Activated naive CD4-positive, alpha-beta T cell treated with anti-CD3 and anti-CD28 coated beads for 36 hours (primary cell): Measurements from ENCODE around the gene BHLHE40. TPM values are rescaled to one million over a fixed set of nuclear protein-coding genes. Genes with fewer than 3 reads are reported as not detected.
"Not testable (repeated sequence)": the region's sequence is repeated elsewhere in the genome, so short reads cannot be mapped to it uniquely, and the experiment has no call there.

Experiments used
- CTCF ChIA-PET: fragments of 350-600 bp; sonication (Branson Sonifier 250); formaldehyde crosslinking; loops from one replicate; lab custom pipeline; 2021; ENCODE audit warnings: antibody characterized with exemption; lab: Charles Lee
- DNase-seq: peaks from one replicate; pipeline ENCODE4 v3.0.0-alpha.2; 2020
- H3K27ac Mint-ChIP-seq: one replicate; pipeline ENCODE4 v1.8.0; 2021; ENCODE audit warnings: mild to moderate bottlenecking, mixed read lengths
- H3K27me3 Mint-ChIP-seq: one replicate; pipeline ENCODE4 v1.8.0; 2021; ENCODE audit warnings: low read depth, mixed read lengths
- H3K36me3 Mint-ChIP-seq: one replicate; pipeline ENCODE4 v1.8.0; 2021; ENCODE audit warnings: low read depth, mixed read lengths
- H3K4me1 Mint-ChIP-seq: one replicate; pipeline ENCODE4 v1.8.0; 2021; ENCODE audit warnings: low read depth, mixed read lengths
- H3K4me3 Mint-ChIP-seq: one replicate; pipeline ENCODE4 v1.8.0; 2021; ENCODE audit warnings: mild to moderate bottlenecking, moderate library complexity, mixed read lengths
- H3K9me3 Mint-ChIP-seq: one replicate; pipeline ENCODE4 v1.8.0; 2021; ENCODE audit warnings: mixed read lengths
- intact Hi-C: fragments of 100-400 bp; cut with micrococcal nuclease; formaldehyde crosslinking; loops from one replicate; pipeline ENCODE4 v1.15.1; 2023
- total RNA-seq, 2 experiments: library from RNA; stranded (reverse); gene quantifications; one replicate each; pipeline ENCODE4 v1.2.3, GENCODE V29; 2021

The BHLHE40 gene
- total RNA-seq, 2 experiments from 2014 or later = 98.0 to 98.2 TPM

DNA sequence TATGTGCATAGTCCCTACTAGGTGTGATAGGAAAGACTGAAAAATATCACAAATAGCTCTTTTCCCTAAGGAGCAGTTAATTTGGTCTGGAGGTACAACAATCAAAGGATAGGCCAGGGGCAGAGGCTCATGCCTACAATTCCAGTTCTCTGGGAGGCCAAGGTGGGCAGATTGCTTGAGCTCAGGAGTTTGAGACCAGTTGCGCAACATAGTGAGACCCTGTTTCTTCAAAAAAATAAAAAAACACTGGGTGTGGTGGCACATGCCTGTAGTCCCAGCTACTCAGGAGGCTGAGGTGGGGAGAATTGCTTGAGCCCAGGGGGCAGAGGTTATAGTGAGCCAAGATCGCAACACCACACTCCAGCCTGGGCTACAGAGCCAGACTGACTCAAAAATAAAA, 30.2 kb upstream of the BHLHE40 start:
- no peaks in the 10 kb centered on the region for H3K4me1 Mint-ChIP-seq
- no peaks in the 10 kb centered on the region for H3K27me3 Mint-ChIP-seq
- no peaks in the 10 kb centered on the region for H3K9me3 Mint-ChIP-seq
- no peaks in the 10 kb centered on the region for H3K36me3 Mint-ChIP-seq
- intact Hi-C loops = no loop called here
- H3K4me3 Mint-ChIP-seq = no peak overlapping the region
- CTCF ChIA-PET = interaction anchor here (1.0 kb wide), 1 partner anchor 238 kb away, joined by 5 read pairs; no protein-coding TSS in a partner anchor
- DNase-seq = no peak
- H3K27ac Mint-ChIP-seq = no peak overlapping the region

DNA sequence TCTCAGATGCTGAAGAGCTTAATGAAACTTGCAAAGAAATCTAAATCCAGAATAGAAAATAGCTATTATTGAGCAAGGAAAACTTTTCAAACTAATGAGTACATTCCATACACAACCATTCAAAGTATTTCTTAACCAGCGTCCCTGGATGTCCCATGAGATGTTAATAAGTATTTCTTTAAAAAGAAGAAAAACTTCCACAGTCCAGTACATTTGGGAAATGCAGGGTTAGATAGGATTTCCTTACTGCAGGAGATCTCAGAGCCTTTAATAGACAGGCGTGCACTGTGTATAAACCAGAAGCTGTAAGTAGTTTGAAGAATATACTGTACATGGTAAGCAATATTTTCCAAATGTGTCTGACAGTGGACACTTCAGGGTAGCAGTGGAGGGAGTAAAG, 29.6 kb upstream of the BHLHE40 start:
- Mint-ChIP-seq H3K4me3 (no peak overlapping the region), H3K36me3 (no peaks in the 10 kb centered on the region), H3K27me3 (no peaks in the 10 kb centered on the region), H3K4me1 (no peaks in the 10 kb centered on the region), H3K27ac (no peak overlapping the region), H3K9me3 (no peaks in the 10 kb centered on the region)
- intact Hi-C loops = no loop called here
- CTCF ChIA-PET = interaction anchor here (1.0 kb wide), 1 partner anchor 238 kb away, joined by 5 read pairs; no protein-coding TSS in a partner anchor
- no peak for DNase-seq

GRCh38 chr3:4950351-4950784, 28.9 kb upstream of the BHLHE40 start:
- no peak for DNase-seq
- no peaks in the 10 kb centered on the region for H3K4me1 Mint-ChIP-seq

DNA sequence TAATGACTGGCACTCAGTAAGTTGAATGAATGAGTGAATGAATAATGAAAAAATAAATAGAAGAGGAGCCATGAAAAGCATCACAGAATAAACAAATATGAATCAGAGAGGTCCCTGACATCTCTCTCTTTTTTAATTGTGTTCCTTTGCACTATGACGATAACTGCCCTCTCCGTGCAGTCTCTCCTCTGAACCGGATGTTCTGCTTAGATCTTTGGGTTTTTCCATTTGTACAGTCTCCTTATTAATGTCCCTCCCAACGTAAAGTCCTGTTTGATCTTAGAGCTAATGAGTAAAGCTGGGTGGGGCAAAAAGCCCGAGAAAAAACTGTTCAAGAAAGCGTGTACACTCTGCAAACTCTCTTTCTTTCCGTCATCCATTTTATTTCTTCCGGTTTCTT, 28.3 kb upstream of the BHLHE40 start:
- Mint-ChIP-seq H3K9me3 (no peaks in the 10 kb centered on the region), H3K4me3 (no peak overlapping the region), H3K36me3 (no peaks in the 10 kb centered on the region), H3K27me3 (no peaks in the 10 kb centered on the region), H3K4me1 (no peaks in the 10 kb centered on the region), H3K27ac (no peak overlapping the region)
- intact Hi-C loops = no loop called here
- no peak for DNase-seq
- CTCF ChIA-PET = no interaction called here

More at GRCh38 chr3:4950351-4950784, 28.9 kb upstream of the BHLHE40 start:
- intact Hi-C loops = no loop called here
- H3K9me3 Mint-ChIP-seq = no peaks in the 10 kb centered on the region
- no peaks in the 10 kb centered on the region for H3K27me3 Mint-ChIP-seq
- no peak overlapping the region for H3K27ac Mint-ChIP-seq
- CTCF ChIA-PET = no interaction called here
- no peak overlapping the region for H3K4me3 Mint-ChIP-seq
- no peaks in the 10 kb centered on the region for H3K36me3 Mint-ChIP-seq

- CTCF ChIA-PET = no interaction called here
- intact Hi-C loops = no loop called here
- Mint-ChIP-seq H3K36me3 (no peaks in the 10 kb centered on the region), H3K27ac (no peak overlapping the region), H3K27me3 (no peaks in the 10 kb centered on the region), H3K4me3 (no peak overlapping the region), H3K4me1 (no peaks in the 10 kb centered on the region), H3K9me3 (no peaks in the 10 kb centered on the region)
- DNase-seq = no peak
Observed at GRCh38 chr3:4953119-4953518, 26.1 kb upstream of the BHLHE40 start.

DNA sequence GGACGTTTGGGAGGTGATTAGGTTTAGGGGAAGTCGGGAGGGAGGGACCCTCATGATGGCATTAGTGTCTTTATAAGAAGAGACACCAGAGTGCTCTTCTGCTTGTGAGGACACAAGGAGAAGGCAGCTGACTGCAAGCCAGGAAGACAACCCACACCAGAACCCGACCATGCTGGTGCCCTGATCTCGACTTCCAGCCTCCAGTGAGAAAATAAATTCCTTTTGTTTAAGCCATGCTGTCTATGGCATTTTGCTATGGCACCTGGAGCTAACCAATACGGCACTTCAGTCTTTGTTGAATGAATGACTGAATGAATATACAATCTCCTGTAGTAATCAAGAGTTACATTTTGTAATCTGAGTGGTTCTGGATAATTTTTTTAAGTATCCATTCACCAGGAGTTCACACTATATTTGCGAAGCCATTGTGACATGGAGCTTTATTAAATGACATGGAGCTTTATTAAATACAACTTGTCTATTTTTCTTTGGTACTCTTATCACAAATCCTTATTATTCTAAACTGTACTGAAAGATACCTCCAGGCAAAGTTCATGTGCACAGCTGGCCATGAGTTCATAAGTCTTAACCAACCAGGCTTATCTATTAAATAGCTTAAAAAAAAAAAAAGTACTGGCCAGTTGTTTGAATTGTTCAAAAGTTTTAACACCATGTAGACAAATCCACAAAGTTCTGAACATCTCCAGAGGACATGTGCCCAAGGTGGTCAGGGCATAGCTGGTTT, 24.8 kb upstream of the BHLHE40 start:
- Mint-ChIP-seq H3K36me3 (peaks cover 5% of the 10 kb centered on the region), H3K27ac (no peak overlapping the region), H3K27me3 (no peaks in the 10 kb centered on the region), H3K4me1 (no peaks in the 10 kb centered on the region), H3K4me3 (no peak overlapping the region), H3K9me3 (peaks cover 8% of the 10 kb centered on the region)
- intact Hi-C loops = no loop called here
- DNase-seq = no peak
- CTCF ChIA-PET = interaction anchor here (0.9 to 1.0 kb wide), 3 partner anchors 16 to 137 kb away, joined by 3 to 4 read pairs (median 3); no protein-coding TSS in a partner anchor

DNA sequence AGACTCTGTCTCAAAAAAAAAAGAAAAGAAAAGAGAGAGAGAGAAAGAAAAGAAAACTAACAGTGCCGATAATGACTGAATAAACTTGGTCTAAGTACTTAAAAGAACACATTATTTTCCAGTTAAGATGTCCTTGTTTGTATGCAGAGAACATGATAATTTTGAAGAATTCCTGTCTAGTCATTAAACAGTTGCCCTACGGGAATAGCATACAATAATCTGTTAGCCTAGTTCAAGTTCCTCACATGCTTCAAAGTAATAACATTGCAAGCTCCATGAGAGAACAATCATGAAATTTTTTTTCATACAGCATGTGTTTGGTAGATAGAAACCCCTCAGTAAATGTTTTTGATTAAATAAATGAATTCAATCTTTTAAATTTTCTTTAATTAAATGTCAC, 23.1 kb upstream of the BHLHE40 start:
- H3K4me3 Mint-ChIP-seq = no peak overlapping the region
- CTCF ChIA-PET = interaction anchor here (0.8 to 1.5 kb wide), 3 partner anchors 11 to 20 kb away, joined by 3 to 4 read pairs (median 4); no protein-coding TSS in a partner anchor
- no peak for DNase-seq
- intact Hi-C loops = no loop called here
- H3K27ac Mint-ChIP-seq = no peak overlapping the region
- peaks cover 10% of the 10 kb centered on the region for H3K9me3 Mint-ChIP-seq
- H3K36me3 Mint-ChIP-seq = peaks cover 5% of the 10 kb centered on the region
- H3K4me1 Mint-ChIP-seq = no peaks in the 10 kb centered on the region
- no peaks in the 10 kb centered on the region for H3K27me3 Mint-ChIP-seq

- no peak overlapping the region for H3K27ac Mint-ChIP-seq
- intact Hi-C loops = no loop called here
- H3K36me3 Mint-ChIP-seq = peaks cover 5% of the 10 kb centered on the region
- CTCF ChIA-PET = interaction anchor here (0.6 to 0.8 kb wide), 2 partner anchors 19 to 50 kb away, joined by 4 to 5 read pairs; no protein-coding TSS in a partner anchor
- no peak for DNase-seq
- peaks cover 10% of the 10 kb centered on the region for H3K9me3 Mint-ChIP-seq
- no peaks in the 10 kb centered on the region for H3K27me3 Mint-ChIP-seq
- H3K4me1 Mint-ChIP-seq = no peaks in the 10 kb centered on the region
- no peak overlapping the region for H3K4me3 Mint-ChIP-seq
Observed at GRCh38 chr3:4956738-4957137, 22.5 kb upstream of the BHLHE40 start.

DNA sequence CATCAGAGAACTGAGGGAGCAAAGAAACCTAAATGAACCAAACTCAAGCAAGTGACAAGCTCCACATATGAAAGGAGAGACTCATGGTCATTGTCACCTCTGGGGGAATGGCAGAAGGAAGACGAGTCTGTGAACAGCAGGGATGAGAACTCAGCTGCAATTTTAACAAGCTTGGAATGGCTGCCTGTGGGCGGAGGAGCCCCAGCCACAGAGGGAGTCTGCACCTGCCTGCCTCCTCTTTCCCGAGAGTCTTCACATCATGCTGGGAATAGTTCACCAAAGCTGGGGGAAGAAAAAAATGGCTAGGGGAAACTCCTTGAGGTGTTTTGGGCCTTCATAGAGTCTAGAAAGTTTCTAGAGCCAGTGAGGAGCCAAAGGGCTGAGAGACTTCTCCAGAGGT, 21.3 kb upstream of the BHLHE40 start:
- Mint-ChIP-seq H3K9me3 (peaks cover 10% of the 10 kb centered on the region), H3K4me1 (no peaks in the 10 kb centered on the region), H3K36me3 (peaks cover 5% of the 10 kb centered on the region), H3K4me3 (no peak overlapping the region), H3K27ac (no peak overlapping the region), H3K27me3 (no peaks in the 10 kb centered on the region)
- CTCF ChIA-PET = interaction anchor here (1.1 to 2.2 kb wide), 2 partner anchors 18 to 20 kb away, joined by 4 to 5 read pairs; no protein-coding TSS in a partner anchor
- DNase-seq = no peak
- intact Hi-C loops = no loop called here

DNA sequence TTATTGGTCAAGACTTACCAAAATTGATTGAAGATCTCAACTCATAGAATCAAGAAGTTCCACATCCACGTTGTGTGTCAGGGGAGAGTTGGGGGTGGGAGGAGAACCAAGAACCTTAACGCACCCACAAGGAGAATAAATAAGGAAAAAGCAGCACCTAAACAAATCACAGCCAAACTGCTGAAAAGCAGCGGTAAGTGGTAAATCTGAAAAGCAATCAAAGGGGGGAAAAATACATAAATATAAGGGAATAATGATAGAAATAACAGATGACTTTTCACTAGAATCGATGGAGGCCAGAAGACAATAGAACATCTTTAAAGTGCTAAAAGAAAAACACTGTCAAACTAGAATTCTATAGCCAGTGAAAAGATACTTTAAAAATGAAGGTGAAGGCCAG, 20.1 kb upstream of the BHLHE40 start:
- Mint-ChIP-seq H3K9me3 (peaks cover 10% of the 10 kb centered on the region), H3K27me3 (no peaks in the 10 kb centered on the region), H3K4me1 (no peaks in the 10 kb centered on the region), H3K27ac (no peak overlapping the region), H3K4me3 (no peak overlapping the region), H3K36me3 (peaks cover 5% of the 10 kb centered on the region)
- intact Hi-C loops = no loop called here
- CTCF ChIA-PET = interaction anchor here (1.1 to 2.2 kb wide), 2 partner anchors 17 to 21 kb away, joined by 4 to 5 read pairs; no protein-coding TSS in a partner anchor
- no peak for DNase-seq

GRCh38 chr3:4961865-4962264, 17.4 kb upstream of the BHLHE40 start:
- Mint-ChIP-seq H3K9me3 (peaks cover 12% of the 10 kb centered on the region), H3K4me1 (peaks cover 11% of the 10 kb centered on the region)
- H3K27ac Mint-ChIP-seq, H3K4me3 Mint-ChIP-seq, DNase-seq, H3K36me3 Mint-ChIP-seq, H3K27me3 Mint-ChIP-seq, intact Hi-C loops: not testable (repeated sequence)
- CTCF ChIA-PET = interaction anchor here (1.4 to 1.7 kb wide), 3 partner anchors 14 to 250 kb away, joined by 3 to 7 read pairs (median 6); no protein-coding TSS in a partner anchor

DNA sequence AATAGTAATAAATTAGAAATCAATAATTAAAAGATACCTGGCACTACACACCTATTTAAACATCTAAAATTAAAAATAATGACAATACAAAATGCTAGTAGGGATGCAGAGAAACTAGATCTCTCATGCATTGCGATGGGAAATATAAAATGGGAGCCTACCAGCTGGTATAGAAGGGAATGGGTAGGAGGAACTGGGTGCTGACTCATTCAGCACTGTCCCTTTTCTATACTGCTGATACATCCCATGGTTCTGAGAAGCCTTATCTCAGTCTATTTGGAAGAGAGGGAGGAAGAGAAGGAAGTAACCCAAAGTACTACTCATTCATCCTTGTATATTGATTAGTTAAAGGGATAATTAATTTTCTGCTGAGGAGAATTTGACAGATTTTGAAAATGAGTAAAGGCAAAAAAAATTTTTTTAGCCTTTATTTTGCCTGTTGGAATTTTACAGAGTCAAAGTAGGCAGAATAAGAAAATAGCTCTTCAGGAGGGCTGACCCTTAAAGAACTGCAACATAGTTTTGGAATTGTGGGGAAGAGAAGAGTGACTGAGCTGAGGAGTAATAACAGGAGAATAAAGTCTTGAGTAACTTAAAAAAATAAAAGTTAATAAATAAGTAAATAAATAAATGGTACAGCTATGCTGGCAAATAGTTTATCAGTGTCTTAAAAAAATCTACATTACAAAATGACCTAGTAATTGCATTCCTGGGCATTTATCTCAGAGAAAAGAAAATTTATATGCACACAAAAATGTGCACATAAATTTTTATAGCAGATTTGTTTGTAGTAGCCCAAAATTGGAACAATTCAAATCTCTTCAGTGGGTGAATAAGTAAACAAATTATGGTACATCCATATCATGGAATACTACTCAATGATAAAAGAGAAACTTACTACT, 15.3 kb upstream of the BHLHE40 start:
- intact Hi-C loops = no loop called here
- no peak overlapping the region for H3K4me3 Mint-ChIP-seq
- no peak overlapping the region for H3K27ac Mint-ChIP-seq
- peaks cover 28% of the 10 kb centered on the region for H3K9me3 Mint-ChIP-seq
- H3K4me1 Mint-ChIP-seq = peaks cover 11% of the 10 kb centered on the region
- H3K27me3 Mint-ChIP-seq = no peaks in the 10 kb centered on the region
- DNase-seq = no peak
- peaks cover 11% of the 10 kb centered on the region for H3K36me3 Mint-ChIP-seq
- CTCF ChIA-PET = interaction anchor here (2.1 kb wide), 1 partner anchor 12 kb away, joined by 7 read pairs; no protein-coding TSS in a partner anchor
